AG04449 (cell line): Measurements from ENCODE around the gene OBSCN.

Source experiments
- CTCF ChIA-PET: fragments of 350-600 bp; formaldehyde crosslinking; extraction: SDS; loops from one replicate; lab custom pipeline; 2021; ENCODE audit warnings: antibody characterized with exemption; lab: Yijun Ruan, JAX
- POLR2A ChIA-PET: fragments of 400-600, 350-600 bp; formaldehyde crosslinking; extraction: SDS; loops from one replicate; lab custom pipeline; 2020; ENCODE audit warnings: antibody characterized with exemption, inconsistent platforms; lab: Yijun Ruan, JAX
- DNase-seq: peaks from one replicate; pipeline ENCODE4 v3.0.0-alpha.2; 2010; ENCODE audit warnings: low read depth, low spot score
- H3K4me3 ChIP-seq: 2 replicates; pipeline ENCODE4 v1.5.1; 2011; ENCODE audit warnings: low read depth, mild to moderate bottlenecking, control low read depth, low read length
- TF ChIP-seq, protein P1 (sequence below): IDR thresholded peaks from one replicate; pipeline ENCODE4 v1.5.1; 2011; ENCODE audit warnings: mild to moderate bottlenecking, moderate library complexity, low read length, control low read depth, inconsistent platforms; ENCODE audit not compliant: insufficient read depth; ENCODE audit errors: missing control alignments

The OBSCN gene

GRCh38 chr1:228278432-228278941 lies 70.6 kb downstream of the OBSCN start:
- ChIA-PET CTCF (no interaction called here), POLR2A (no interaction called here)
- TF ChIP-seq, protein P1, sequence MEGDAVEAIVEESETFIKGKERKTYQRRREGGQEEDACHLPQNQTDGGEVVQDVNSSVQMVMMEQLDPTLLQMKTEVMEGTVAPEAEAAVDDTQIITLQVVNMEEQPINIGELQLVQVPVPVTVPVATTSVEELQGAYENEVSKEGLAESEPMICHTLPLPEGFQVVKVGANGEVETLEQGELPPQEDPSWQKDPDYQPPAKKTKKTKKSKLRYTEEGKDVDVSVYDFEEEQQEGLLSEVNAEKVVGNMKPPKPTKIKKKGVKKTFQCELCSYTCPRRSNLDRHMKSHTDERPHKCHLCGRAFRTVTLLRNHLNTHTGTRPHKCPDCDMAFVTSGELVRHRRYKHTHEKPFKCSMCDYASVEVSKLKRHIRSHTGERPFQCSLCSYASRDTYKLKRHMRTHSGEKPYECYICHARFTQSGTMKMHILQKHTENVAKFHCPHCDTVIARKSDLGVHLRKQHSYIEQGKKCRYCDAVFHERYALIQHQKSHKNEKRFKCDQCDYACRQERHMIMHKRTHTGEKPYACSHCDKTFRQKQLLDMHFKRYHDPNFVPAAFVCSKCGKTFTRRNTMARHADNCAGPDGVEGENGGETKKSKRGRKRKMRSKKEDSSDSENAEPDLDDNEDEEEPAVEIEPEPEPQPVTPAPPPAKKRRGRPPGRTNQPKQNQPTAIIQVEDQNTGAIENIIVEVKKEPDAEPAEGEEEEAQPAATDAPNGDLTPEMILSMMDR = no peak
- no peak overlapping the region for H3K4me3 ChIP-seq
- no peak for DNase-seq

DNA sequence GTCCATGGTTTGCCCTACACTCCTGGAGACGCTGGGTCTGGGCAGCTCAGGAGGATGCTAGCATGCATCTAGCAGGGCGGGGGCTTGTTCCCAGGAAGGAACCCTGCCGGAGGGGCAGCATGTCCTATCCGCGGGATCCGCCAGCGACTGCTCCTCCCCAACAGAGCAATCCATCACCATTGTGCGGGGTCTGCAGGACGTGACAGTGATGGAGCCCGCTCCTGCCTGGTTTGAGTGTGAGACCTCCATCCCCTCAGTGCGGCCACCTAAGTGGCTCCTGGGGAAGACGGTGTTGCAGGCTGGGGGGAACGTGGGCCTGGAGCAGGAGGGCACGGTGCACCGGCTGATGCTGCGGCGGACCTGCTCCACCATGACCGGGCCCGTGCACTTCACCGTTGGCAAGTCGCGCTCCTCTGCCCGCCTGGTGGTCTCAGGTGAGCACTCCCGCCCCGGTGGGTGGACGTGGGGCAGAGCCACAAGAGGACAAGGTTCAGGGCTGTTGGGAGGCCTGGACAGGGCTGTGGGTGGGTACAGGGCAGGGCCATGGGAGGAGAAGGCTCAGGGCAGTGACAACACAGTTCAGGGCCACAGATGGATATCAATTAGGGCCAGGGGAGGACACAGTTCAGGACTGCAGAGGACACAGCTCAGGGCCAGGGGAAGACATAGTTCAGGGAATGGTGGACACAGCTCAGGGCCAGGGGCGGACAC lies 71.3 kb downstream of the OBSCN start:
- TF ChIP-seq, protein P1 = no peak
- POLR2A ChIA-PET = no interaction called here

DNA sequence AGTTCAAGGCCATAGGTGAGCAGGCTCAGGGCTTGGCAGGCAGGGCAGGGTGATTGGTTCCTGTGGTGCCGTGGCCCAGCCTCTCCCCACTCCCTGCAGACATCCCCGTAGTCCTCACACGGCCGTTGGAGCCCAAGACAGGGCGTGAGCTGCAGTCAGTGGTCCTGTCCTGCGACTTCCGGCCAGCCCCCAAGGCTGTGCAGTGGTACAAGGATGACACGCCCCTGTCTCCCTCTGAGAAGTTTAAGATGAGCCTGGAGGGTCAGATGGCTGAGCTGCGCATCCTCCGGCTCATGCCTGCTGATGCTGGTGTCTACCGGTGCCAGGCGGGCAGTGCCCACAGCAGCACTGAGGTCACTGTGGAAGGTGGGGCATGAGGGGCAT lies 71.9 kb downstream of the OBSCN start:
- TF ChIP-seq, protein P1 = no peak
- DNase-seq = no peak
- no peak overlapping the region for H3K4me3 ChIP-seq
- ChIA-PET POLR2A (no interaction called here), CTCF (no interaction called here)

More for the DNA sequence above, 71.3 kb downstream of the OBSCN start:
- CTCF ChIA-PET = no interaction called here
- no peak for DNase-seq
- no peak overlapping the region for H3K4me3 ChIP-seq

GRCh38 chr1:228280106-228280901 lies 72.5 kb downstream of the OBSCN start:
- ChIA-PET POLR2A (no interaction called here), CTCF (no interaction called here)
- DNase-seq = no peak
- TF ChIP-seq, protein P1 = no peak
- no peak overlapping the region for H3K4me3 ChIP-seq

DNA sequence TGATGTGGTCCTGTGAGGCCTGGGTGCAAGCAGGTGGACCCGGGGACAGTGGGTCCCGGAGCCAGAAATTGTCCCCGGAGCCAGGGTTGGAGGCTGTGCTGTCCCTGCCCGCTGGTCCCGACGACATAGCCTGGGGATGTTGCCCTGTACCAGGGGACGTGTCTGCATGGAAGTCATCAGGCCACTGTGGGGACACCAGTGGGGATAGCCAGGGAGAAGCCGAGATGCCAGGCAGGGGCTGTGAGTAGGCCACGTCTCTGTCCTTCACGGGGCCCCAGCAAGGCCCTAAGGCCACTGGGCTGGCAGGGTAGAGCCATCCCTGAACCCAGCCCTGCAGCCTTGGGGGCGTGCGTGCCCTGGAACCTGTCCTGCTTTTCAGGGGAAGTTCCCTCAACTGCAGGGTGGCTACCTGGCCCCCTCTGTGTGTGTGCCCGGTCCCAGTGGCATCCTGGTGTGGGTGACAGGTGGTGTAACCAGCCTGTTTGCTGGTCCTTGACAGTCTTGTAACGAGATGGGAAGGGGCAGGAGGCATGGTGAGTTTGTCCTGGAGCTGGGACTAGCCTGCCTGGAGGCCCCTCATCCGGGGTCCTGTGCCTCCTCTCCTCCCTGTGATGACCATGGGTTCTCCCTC lies 73.2 kb downstream of the OBSCN start:
- no peak overlapping the region for H3K4me3 ChIP-seq
- CTCF ChIA-PET = no interaction called here

More for the DNA sequence above, 73.2 kb downstream of the OBSCN start:
- TF ChIP-seq, protein P1 = no peak
- POLR2A ChIA-PET = no interaction called here
- DNase-seq = no peak
